ENCODE measurements around the gene KDM4B. TPM values are rescaled to one million over a fixed set of nuclear protein-coding genes. Genes with fewer than 3 reads are reported as not detected.

The KDM4B gene
- total RNA-seq, 1 donor from 2014 or later = 24.5 TPM

DNA sequence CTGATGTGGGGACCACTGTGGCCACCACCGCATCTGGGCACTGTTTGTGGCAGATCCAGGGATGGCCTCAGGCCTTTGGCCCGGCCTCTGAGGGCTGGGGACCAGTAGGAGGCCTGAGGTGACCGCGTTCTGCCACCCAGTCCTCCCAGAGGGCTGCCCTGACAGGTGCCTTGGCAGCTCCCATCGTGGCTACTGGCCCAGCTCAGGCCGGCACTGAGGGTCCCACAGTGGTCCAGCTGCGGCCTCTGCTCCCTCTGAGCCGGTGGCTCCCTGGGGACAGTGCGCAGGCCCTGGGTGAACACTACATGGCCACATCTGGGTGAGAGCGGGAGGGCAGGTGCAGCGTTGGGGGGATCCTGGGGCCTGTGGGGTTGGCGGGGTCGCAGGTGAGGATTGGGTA lies 61.9 kb downstream of the KDM4B start:
- no peak for DNase-seq (ENCODE audit: low spot score in 2 of 2)
- FAIRE-seq = no peak

DNA sequence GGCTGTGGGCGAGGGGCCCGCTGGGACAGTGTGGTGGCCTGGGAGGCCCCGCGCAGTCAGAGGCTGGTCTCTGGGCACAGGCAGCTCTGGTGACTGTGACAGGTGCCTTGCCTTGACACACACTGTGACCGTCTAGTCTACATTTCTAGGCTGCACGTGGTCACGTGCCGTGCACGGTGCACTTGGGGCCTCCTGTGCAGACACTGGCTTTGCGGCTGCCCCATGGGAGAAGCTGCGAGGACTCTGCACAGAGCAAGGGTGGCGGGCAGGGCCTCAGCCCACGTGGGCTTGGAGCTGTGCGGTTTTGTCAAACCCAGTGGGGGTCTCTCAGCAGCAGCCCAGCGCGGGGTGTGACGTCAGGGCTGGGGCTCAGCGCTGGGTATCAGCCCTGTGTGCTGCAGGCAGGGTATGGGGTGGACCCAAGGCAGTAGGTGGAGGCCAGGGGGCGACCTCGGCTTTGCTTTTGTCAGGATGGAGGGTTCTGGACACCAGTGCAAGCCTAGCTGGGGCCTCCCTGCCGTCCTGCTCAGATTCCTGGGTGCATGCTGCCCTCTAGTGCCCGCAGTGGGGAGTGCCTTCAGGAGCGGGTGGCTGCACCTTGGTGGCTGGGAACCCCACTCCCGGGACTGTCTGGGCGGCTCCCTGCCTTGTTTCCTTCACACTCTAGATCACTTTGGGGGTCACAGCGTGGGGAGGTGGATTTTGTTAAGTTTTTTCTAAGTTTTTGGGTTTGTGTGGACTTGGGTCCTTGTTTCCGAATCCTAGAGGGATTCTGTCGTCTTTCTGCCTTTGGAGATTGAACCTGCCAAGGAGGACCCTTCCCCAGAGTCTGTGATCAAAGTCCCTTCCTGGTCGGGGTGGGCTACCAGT lies 62.6 kb downstream of the KDM4B start:
- DNase-seq (ENCODE audit: low spot score in 2 of 2) = peak; percentile 88 to 93
- FAIRE-seq = no peak

DNA sequence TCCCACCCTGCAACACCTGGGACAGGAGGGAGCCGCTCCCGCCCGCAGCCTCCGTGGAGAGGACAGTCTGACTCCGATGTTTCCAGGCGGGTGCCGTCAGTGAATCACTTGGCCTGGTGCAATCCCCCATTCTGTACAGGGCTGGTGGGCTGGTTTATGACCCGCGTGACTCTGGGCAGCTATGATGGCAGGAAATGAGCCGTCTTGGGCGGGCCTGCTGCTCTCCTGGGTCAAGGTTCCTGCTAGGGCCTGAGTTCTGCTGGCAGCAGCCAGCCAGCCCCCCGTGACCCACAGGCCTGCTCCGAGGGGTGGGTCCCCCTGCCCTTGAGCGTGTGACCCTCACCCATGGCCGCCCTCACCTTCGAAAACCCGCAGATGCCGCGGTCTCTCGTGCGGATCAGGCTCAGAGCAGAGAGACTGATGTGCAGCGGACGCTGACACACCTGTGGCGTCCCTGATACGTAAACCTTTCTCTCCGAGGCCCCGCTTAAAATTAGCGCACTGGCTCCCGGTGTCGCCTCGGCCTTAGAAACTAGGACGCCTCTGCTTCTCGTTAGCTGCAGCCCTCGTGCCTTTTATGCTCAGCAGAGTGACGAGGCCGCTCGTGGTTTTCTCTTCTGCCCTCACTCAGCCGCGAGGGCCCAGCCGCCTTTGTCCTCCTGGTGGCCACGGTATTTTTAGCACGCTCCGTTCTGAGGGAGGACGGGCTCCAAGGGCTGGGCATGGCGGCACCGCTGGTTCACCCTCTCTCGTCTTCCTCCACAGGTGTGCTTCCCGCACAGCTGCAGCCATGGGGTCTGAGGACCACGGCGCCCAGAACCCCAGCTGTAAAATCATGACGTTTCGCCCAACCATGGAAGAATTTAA lies 63.4 kb downstream of the KDM4B start:
- no peak for DNase-seq (ENCODE audit: low spot score in 2 of 2)
- FAIRE-seq = no peak

DNA sequence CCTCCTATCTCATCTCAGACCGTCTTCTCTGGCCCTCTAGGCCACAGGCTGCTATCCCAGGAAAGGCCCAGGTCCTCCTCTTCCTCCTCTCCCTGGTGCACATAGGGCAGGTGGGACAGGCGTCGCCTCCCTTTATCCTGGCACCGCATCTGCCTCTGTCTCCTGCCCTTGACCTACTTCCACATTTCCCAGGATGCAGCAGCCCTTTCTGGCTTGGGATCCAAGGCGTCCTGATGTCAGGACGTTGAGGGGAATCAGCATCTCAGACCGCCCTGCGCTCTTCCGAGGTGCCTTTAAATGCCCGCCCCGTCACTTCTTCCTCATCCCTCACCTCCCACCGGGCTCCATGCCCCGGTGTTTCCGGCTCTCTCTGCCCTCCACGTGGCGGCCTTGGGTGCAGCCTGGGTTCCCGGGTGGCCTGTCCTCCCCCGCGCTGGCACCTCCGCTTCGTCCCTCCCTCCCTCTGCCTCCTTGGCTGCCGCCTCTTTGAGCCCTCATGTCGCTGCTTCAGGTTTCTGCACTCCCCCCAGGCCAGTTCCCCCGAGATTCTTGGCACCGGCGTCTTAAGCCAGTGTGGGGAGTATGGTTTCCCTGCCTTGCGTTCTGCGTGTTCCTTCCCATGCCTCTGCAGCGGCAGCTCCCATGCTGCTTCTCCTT lies 66.3 kb downstream of the KDM4B start:
- no peak for FAIRE-seq
- peak in 1 of 2 donors; percentile 33 for DNase-seq (ENCODE audit: low spot score in 2 of 2)

DNA sequence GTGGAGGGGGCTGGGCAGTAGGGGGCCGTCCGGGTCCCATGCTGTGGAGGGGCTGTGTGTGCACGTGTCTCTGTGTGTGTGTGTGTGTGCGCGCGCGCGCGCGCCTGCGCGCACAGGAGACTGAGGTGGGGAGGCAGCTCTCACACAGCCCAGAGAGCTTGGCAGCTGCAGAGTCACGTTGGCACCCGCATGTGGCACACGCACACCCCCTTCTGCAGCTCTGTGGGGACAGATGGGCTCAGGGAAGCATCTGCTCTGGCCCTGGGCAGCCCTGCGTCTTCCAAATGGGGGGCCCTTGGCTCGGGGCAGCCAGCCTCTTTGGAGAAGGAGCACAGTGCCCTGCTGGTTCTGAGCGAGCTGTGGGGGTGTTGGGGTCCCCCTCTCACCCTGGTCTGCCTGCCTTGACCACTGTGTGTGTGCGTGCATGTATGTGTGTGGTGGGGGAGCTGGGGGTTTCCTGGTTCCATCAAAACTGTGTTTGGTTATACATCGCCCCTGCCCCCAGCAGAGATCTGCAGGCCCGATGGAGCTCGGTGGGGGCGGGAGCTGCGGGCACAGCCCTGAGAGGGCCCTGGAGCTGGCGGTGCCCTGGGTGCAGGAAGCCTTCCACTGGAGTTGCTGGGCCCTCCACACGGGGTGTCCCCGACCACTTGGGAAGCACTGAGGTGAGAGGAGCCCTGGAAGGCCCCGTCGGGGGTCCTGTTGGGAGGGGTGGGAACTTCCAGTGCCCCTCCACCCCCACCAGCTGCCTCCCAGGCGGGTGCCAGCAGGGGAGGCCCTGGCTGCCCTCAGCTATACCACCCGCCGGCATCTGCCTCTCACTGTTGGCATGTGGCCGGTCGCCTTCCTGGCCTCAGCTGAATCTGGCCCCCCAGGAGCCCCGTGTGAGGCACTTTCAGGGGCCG lies 67.1 kb downstream of the KDM4B start:
- no peak for FAIRE-seq
- DNase-seq (ENCODE audit: low spot score in 2 of 2) = peak in 1 of 2 donors; percentile 70

DNA sequence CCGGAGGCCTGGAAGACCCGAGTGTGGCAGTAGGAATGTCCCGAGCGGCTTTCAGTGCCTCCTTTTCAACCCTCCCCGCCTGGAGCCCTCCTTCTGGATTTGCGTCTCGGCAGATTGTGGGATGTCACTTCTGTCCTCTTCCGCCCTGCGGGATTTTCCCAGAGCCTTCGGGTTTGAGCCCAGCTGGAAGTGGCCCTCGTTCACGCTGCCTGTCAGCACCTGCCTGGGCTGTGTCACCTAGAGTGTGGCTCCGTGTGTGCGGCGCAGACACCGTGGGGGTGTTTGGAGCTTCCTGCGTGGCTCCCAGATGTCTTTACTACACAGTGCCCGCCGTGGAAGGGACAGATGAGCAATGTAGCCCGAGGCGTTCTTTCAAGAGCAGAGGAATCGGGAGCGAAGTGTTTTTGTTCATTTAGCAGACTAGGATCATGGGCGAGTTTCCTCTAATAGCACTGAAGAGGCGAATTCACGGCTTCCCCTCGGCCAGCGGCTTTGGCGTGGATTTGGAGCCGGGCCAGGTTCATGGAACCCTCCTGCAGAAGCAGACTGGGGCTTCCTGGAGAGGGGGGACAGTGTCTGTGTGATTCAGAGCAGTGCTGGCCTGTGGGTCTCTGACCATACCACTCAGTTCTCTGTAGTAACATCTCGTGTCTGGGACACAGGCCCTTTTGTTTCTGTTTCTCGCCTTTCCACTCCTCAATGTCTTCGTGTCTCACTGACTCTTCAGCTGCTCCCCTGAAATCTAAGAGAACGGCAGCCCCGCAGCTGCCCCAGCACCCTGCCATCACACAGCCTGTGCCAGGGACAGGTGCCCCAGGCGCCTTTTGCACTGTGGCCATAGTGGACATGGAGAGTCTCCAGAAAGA lies 68.0 kb downstream of the KDM4B start:
- DNase-seq (ENCODE audit: low spot score in 2 of 2) (peak; percentile 67 to 70), FAIRE-seq (no peak)

DNA sequence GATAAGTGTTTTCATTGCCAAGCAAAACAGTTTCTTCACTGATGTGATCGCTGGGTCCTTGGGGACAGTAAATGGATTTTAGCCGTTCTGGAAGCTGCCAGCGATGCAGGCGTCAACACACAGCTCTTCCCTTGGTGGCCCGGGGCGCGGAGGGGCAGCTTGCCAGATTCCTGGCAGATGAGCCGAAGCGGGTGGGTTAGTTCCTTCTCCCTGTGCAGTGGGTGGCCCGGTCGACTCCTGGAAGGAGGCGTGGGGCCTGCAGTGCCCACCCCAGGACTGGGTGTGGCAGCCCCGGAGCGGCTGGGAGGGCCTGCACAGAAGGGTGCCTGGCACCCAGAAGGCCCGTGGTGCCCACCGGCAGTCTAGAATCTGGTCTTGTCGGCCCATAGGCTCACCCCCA lies 69.0 kb downstream of the KDM4B start:
- FAIRE-seq = no peak

DNA sequence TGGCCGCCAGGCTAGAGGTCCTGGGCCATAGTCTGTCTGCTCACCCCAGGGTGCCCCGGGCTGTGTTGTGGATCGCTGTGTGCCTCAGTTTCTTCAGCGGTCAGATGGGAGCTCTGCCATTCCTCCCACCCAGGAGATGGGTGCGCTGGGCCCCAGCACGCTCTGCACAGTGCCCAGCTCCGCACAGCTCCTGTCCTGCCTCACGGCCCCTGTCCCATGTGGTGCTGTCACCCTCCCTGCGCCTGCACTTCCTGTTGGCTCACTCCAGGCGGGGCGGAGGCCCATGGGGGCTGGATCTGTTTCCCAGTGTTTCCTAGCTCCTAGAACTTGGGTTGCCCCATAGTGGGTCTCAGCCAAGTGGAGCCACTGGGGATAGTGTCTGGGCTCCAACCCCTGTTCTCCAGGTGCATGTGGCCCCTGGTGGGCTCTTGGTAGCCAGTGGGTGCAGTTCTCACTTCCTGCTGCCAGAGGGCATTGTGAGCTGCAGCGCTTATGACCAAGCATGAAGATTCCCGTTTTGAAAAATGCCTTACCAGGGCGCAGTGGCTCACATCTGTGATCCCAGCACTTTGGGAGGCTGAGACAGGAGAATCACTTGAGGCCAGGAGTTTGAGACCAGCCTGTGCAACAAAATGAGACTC lies 69.8 kb downstream of the KDM4B start:
- FAIRE-seq (no peak), DNase-seq (ENCODE audit: low spot score in 2 of 2) (peak in 1 of 2 donors; percentile 56)

More for the DNA sequence above, 69.0 kb downstream of the KDM4B start:
- peak in 1 of 2 donors; percentile 37 for DNase-seq (ENCODE audit: low spot score in 2 of 2)

DNA sequence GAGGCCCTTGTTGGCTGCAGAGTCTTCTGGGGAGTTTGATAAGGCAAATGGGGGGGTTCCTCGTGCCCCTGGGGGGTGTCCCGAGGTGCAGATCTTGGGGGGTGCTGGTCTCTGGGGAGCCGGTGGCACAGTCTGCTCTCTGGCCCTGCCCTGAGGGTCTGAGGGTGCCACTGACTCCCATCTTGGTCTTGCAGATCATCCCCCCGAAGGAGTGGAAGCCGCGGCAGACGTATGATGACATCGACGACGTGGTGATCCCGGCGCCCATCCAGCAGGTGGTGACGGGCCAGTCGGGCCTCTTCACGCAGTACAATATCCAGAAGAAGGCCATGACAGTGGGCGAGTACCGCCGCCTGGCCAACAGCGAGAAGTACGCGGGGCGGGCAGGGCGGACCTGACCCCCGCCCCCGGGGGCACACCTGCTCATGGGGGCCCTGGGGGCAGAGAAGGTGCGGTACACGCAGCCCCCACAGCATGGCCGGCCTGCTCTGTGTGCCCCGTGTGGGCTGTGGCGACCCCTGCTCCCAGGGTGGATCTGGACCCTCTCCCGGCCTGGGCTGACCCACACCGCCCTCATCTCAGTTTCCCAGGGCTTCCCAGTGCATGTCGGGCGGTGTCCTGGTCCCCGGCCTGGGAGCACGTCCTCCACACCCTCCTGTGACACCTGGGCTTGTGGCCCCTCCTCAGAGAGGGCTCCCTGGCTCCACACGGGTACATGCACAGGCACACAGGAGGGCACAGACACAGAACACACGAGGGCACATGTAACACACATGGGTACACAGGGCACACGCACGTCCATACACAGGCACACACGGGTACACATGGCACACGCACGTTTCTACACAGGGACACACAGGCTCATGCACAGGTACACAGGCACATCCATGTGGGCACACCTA lies 71.0 kb downstream of the KDM4B start:
- no peak for FAIRE-seq
- no peak for DNase-seq (ENCODE audit: low spot score in 2 of 2)

DNA sequence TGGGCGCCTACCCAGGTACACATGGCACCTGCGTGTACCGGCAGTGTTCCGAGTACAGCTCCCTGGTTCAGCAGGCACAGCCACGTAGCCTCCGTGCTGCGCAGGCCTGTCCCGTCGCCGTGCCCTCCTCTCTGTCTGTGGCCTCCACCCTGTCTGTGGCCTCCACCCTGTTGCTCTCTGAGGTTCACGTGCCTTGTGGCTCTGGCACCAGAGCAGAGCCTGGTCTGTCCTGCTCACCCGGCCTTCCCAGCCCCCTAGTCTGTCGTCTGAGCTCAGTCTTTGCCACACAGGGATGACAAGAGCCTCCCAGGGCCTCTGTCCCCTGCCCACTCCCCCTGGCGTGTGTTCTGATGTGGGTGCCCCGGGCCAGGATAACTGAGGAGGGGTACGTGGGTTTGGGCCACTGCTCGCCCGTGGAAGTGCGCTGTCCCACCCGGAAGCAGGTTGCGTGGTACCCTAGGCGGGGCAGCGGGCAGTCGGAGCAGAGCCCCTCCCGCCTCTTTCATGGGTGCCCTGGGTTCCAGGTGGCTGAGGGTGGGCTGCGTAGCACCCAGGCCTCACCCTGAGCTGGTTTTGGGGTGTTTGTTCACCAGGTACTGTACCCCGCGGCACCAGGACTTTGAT lies 71.7 kb downstream of the KDM4B start:
- FAIRE-seq (no peak), DNase-seq (ENCODE audit: low spot score in 2 of 2) (no peak)

DNA sequence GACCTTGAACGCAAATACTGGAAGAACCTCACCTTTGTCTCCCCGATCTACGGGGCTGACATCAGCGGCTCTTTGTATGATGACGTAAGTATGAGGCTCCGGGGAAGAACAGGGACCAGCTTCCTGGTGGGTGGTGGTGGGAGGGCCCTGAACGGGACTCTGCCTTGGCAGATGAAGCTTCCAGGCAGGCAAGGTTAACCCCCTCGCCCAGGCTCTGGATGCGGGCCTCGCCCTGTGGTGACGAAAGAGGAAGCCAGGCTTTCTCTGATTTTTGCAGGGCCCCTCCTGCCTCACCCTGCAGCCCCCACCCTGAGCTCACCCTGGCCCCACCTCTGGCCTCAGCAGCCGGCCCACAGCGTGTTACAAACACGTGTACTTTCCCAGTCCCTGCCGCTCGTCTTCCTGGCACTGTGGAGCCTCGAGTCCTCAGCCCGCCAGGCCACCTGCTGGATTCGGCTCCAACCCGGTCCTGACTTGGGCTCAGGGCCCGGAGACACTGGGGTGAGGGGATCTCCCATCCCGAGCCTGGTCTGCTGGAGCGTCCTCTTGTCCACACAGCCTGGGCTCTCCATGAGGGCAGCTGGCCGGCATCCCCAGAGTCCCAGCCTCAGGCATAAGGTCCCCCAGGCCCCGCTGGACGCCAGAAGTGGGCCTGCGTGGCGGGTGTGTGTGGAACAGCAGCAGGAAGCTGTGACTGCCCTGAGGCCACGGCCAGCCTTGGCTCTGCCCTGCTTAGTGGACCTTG lies 72.4 kb downstream of the KDM4B start:
- no peak for DNase-seq (ENCODE audit: low spot score in 2 of 2)
- FAIRE-seq = no peak

DNA sequence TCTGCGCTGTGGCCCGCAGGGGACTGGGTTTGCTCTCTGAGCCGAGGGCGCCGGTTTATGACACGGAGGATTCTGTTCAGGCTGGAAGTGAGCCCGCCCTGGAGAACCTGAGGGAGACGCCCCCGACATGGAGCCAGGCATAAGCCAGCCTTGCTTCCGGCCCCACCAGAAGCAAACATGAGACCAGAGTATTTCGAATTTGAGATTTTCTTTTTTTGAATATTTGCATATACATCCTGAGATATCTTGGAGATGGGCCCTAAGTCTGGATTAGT lies 72.9 kb downstream of the KDM4B start:
- DNase-seq (ENCODE audit: low spot score in 2 of 2) (no peak), FAIRE-seq (no peak)

DNA sequence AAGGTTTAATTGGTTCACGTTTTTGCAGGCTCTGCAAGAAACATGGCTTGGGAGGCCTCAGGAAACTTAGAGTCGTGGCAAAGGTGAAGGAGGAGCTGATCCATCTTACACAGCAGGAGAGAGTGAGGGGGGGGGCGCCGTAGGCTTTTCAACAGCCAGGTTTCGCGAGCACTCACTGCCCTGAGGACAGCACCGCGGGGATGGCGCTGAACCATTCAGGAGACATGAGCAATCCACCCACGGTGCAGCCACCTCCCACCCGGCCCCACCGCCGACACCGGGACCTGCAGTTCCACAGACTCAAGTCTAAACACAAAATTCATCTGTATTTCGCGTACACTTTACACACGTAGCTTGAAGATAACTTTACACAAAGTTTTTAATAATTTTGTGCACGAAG lies 73.6 kb downstream of the KDM4B start:
- DNase-seq (ENCODE audit: low spot score in 2 of 2) (no peak), FAIRE-seq (no peak)

DNA sequence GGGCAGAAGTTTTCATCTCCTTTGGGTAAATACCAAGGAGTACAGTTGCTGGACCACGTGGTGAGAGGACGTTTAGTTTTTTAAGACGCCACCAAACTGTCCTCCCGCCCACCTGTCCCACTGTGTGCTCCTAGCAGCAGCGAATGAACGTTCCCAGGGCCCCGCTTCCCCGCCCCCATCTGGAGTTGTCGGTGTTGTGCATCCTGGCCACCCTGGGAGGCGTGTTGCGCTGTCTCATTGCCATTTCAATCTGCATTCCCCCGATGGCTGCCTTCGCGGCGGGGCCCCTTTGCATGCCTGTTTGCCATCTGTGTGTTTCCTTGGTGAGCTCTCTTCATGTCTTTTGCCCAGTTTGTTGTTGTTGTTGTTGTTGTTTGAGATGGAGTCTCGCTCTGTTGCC lies 76.1 kb downstream of the KDM4B start:
- no peak for FAIRE-seq

DNA sequence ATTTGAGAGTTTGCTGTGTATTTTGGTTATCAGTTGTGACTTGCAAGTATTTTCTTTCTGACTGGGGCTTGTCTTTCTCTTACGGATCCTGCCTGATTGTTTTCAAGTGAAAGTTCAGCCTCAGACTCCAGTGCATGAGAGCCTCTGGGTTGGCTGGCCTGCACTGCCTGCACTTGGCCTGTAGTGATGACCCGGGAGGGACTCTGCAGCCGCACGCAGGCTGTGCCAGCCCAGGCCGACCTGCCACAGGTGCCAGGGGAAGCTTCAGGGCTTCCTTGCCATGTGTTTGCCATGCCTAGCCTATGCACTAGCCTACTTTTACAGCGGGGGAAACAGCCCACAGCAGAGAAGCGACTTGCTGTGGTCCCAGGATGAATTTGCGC lies 77.0 kb downstream of the KDM4B start:
- DNase-seq (ENCODE audit: low spot score in 2 of 2) (no peak), FAIRE-seq (no peak)

More for the DNA sequence above, 76.1 kb downstream of the KDM4B start:
- DNase-seq (ENCODE audit: low spot score in 2 of 2) = no peak

DNA sequence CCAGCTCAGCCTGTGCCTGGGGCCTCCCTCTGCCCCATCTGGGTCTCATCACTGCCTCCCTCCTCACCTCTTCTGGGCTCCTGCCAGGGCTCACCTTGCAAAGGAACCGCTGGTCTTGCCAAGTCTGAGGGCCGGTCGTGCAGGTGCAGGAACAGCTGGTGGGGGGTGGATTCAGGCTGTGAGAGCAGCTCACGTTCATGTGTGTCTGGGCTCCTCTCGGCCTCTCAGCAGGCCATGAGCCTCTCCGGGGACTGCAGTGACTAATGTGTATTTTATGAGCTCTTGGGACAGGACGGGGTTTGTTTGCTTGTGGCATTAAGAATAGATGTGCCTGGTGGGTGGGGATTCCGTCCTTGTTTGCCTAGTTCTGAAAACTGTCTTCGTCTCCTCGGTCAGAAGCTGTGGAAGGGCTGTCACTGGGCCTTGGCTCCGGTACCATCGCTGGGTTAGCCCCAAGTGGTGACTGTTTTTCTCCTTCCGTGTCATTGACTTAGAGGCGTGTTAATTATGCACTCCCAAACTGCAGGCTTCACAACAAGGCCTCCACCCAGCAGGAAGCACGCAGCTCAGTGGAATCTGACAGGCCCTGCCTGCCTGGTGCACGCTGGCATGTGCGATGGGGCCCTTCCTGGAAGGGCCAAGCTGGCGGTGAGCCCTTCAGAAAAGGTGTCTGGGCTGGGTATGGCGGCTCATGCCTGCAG lies 77.6 kb downstream of the KDM4B start:
- peak in 1 of 2 donors; percentile 64 for DNase-seq (ENCODE audit: low spot score in 2 of 2)
- no peak for FAIRE-seq

Data from frontal cortex (tissue), 4 donors.